HG02759 (cell line): ENCODE data around the gene ANKIB1.
"Not testable (repeated sequence)": the region's sequence is repeated elsewhere in the genome, so short reads cannot be mapped to it uniquely, and the experiment has no call there.

Source experiments
- ATAC-seq: cut with Tn5 transposase; IDR thresholded peaks from one replicate; pipeline ENCODE4 v1.9.1; 2021; ENCODE audit warnings: mild to moderate bottlenecking, moderate library complexity; ENCODE audit not compliant: unreplicated experiment

ANKIB1 gene

DNA sequence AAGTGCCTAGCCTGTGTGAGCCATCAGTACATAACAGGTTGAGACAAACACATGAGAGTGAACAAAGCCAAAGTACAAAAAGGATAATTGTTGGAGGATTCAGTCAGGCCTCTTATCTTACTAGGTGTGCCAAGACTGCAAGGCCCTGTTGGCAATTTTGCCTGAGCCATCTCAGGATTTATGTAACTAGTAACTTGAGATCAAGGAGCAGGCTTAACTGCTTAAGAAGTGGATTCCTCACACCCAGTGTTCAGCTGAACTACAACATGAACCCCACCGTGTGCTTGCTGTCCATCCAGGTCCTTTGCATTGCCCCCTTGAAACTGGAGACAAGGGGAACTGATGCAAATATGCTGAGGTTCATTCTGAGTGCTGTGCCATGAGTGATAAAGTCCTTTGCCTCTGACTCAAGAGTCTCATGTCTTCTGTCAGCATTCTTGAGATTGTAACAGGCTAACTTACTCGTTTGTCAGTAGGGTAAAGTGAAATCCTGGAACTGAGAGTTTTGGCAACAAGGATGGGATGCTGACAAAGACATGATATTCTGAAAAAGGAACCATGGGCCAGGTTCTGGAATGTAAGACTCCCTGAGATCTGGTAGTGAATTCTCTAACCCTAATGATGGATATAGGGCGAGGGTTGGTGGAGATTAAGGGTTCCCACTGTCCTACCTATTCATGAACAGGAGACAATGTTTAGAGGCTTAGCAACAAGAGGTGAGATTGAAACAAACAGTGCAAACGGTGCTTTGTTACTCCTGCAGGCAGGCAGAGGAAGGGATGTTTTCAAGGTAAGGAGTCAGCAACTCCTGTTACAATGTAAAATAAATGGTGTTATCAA, 157.4 kb downstream of the ANKIB1 start:
- no peak for ATAC-seq

DNA sequence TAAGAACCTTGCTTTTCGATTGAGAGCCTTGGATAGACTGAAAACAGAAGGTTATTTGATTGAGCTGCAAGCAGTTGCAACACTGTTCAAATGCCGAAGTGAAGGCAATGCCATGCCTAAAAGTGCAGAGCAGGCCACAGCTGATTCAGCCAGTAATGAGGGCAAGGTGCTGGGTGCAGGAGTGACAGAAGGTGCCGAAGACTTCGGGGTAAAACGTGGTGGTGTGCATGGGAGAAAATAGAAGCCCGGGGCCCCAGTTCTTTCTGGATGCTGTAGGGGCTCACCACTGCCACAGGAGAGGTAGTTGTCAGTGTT, 157.9 kb downstream of the ANKIB1 start:
- ATAC-seq, result no peak

DNA sequence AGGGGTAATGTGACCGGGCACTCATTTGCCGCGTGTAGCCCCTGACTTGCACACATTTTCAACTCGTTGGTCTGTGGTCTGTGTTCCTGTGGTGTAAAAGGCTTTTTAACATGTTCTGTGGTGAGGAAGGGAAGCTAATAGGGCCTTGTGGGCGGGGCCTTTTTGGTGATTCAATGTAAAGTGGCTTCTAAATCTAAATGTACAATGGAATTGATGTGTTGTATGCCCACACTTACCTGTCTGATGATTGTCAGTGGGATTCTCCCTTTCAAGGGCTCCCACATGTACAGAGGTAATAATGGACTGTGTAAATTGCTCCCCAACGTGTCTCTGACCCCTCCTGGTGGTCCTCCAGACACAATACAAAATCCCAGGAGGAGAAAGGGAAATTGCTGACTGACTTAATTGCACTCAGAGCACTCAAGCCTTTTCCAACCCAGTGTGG, 158.4 kb downstream of the ANKIB1 start:
- no peak for ATAC-seq

DNA sequence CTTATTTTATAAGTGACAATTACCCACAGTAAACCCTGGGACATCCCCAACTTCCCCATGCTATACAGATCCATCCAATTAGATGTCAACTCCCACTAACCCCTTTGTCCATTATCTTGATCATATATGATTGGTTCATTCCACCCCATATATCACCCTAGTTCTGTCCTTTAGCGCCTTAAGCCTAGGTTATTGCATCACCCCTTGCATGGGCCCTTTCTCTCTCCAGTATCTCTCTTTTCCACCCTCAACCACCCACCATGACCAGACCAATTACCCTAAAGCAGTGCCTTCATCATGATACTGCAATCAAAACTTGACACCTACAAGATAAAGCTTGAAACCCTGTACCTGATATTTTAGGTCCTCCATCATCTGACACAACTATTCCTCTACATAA, 163.6 kb downstream of the ANKIB1 start:
- ATAC-seq, result no peak

DNA sequence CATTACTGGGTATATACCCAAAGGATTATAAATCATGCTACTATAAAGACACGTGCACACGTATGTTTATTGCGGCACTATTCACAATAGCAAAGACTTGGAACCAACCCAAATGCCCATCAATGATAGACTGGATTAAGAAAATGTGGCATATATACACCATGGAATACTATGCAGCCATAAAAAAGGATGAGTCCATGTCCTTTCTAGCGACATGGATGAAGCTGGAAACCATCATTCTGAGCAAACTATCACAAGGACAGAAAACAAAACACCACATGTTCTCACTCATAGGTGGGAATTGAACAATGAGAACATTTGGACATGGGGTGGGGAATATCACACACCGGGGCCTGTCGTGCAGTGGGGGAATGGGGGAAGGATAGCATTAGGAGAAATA, 164.4 kb downstream of the ANKIB1 start:
- not testable (repeated sequence) for ATAC-seq

DNA sequence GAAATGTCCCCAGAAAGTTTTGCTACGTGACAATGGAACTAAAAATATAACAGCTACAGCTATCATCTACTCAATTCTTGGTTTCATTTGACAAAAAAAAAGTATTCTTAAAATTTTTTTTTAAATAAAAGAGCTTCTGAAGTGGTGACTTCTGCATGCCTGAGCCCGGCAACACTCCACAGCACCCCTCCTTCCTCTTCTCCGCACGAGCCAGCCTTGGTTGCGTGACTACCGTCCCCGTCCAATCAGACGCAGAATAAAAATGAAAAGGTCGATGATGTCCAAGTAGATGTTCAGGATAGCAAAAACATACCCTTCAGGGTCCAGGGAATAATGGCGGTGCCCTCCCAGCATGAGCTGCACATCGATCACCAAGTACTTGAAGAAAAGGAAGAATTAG, 167.0 kb downstream of the ANKIB1 start:
- no peak for ATAC-seq

DNA sequence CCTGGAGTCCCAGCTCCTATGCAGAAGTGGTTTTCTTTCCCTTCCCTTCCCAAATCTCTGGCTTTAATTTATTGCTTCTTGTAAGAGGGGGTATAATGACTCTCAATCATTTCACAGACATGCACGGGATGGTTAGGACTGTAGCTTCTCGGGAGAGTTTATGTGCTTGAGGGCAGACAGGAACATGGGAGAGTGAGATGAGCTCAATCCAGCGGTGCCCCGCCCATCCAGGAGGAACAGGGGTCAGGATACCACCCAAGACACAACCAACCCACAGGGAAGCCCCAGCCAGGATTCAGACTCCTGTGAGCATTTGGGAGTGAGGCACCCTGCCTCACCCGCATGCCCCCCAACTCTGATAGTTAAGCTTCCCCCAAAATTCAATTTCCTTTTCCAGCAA, 167.8 kb downstream of the ANKIB1 start:
- ATAC-seq, result no peak

DNA sequence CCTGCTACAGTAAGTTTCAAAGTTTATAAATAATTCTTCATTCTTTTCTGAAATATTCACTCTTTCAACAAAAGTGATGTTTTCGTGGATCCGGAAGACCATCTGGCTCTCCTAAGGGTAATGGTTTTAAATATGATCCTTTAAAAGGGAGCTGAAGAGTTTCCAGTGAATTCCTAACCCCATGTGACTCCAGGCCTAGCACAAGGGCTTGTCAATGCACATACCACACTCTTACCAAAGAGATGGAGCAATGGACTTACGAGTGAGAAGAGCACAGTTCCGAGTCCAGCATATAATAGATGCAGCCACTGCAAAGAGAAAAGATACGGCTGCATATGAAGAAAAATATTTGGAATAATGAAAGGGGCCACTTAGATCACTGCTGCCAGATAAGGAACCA, 169.5 kb downstream of the ANKIB1 start:
- ATAC-seq, result no peak

DNA sequence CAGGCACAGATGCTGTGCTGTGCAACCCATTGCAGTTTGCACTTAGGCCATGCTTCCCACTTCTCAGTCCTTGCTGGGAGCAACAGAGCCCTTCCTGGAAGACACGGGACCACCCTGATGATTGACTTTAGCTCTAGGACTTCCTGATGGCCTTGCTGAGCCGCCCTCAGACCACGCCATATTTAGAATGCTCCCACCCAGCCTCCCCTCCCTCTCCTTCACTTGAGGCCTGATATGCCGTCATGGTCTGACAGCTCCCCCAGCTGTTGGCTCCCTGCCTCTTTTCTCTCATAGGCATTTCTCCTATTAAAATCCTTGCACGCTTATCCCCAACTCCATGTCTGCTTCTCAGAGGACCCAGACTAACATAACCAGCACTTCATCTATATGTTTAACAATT, 172.1 kb downstream of the ANKIB1 start:
- no peak for ATAC-seq

DNA sequence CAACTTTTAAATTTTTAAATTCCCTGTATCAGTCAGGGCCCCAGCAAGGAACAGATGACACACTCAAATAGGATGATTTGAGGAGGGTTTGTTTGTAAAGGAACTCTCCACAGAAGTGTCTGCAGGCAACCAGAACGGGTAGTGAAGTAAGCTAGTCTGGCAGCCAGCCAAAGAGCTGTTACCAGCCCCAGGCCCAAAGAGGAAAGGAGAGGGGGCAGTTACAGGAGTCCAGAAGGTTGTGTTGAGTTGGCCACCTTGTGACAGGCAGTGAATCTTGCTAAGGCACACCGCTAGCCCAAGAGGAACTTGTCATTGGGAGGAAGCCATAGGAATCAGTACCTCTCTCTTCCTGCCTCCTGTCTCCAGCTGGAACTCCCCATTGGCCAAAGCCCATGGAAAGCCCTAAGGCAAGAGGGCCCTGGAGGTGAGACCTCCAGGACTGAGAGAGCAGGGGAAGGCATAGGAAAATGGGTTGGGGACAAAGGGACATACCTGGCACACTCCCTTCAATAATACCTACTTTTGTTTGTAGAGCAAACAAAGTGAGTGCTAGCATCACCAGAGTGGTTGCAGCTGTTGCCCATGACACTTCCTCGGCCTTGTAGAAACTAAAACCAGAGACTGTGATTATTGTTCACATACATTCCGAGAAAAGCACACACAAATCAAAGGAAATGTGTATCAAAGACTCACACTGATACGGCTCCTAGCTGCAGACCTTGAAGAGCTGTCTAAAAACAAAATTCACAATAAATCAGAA, 176.1 kb downstream of the ANKIB1 start:
- no peak for ATAC-seq

DNA sequence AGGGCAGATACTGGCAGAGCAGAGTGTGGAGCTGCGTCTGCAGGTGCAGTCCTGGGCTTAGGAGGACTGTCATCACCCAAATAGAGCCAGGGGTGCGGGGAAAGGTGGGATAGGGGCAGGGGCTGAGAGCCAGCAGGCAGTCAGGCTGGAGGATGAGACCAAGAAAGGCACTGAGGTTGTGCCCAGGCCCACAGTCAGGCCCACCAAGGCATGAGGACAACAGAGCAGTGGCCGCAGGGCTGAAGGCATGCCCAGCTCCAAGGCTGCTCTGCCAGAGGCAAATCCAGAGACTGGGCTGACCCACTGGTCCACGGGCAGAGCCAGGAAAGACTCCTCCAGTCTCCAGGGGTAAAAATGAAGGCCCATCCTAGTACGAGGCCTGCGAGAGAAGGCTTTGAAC, 177.2 kb downstream of the ANKIB1 start:
- ATAC-seq, result no peak

DNA sequence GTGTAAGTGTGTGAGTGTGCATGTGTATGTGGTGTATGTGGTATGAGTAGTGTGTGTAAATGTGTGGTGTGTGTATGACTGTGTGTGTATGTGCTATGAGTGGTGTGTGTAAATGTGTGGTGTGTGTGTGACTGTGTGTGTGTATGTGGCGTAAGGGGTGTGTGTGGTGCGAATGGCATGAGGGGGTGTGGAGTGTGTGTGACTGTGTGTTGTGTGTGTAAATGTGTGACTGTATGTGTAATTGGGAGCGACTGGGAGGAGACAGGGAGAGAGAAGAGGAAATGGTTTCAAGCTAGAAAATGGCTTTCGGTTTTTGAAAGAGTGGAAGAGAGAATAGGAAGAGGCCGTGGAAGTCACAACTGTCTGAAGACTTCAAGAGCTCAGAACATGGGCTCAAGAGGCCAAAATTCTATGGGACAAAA, 177.9 kb downstream of the ANKIB1 start:
- ATAC-seq, result no peak

DNA sequence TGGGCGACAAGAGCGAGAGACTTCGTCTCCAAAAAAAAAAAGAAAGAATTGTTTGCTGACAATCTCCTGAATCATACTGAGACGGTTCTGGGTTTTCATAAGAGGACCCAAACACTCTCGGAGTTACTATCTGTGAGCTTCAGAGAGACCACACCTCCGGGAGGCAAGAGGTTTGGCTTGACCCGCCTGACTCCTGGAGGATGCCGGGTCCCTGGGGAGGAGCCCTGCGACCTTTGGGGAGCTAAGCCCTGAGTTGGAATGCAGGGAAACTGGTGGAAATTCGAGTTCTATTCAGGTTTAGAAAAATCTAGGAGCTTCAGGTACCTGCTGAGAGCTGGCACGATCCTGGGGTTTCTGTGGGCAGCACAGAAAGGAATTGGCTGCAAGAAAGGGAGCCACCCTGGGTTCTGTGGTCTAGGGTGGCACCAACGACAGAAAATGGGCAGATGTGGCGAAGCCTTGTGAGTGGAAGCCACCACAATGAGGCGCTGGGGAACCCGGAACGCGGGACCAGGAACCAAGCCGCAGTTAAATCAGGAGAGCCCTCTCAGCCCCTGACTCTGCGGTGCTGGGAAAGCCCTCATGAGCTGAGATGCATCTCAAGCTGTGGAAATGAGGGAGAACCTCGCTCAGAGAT, 179.7 kb downstream of the ANKIB1 start:
- no peak for ATAC-seq

DNA sequence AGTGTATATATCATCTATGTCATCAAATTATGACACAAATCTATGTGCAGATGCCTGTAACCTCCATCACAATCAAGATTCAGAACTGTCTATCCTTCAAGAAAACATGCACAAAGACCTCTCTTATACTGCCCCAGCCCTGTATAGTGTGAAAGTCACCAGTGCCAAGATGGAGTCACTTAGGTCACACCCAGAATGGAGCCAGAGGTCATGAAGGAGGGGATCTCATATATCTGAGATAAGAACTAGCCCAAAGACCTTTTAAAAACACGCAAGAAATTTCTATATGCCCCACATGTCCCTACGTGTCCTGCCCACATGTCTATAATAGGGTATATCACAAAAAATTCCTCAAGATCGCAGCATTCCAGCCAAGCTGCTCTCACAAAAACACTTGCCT, 181.4 kb downstream of the ANKIB1 start:
- ATAC-seq, result no peak

DNA sequence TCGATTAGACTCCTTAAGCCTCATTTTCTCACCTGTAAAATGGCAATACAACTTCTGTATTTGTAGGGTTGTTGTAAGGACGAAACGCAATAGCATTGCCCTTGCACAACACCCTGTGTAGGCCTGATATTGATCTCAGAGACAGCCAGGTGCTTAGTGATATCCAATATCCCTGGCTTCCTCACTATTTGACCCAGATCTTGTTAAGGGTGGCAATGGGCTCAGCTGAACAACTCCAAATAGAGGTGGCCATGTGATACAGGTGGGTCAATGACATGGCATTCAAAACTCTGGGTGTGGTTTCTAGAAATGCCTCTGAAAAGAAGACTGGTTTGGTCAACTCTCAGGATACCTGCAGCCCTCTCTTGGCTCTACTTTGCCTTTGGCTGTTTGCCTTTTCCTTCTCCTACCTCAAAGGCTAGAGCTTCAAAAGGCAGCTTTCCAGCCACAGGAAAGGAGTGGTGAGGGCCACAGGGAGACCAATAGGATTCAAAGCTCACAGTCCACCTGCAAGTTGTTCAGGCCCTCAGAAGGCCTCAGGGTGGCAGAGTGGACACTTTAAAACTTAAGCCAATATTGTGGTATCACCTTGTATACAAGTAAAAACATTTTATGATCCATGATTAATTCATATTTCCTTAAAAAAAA, 186.6 kb downstream of the ANKIB1 start:
- ATAC-seq, result no peak

DNA sequence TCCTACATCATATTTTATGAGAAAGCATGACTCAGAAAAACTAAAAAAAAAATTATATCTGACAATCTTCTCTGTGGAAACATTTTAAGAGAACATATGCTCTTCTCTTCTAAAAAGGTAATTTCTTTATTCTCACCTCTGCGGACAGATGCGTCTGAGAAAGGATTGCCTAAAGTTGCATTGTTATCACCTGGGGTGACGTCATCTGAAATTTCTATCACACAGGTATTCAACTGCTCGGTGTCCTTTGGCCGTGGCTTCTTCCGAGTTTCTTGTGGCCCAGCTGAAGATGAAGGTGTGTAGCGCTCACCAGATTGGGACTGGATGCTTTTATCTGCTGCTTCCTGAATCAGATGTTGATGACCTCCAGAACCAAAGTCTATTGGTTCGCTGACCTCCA, 187.2 kb downstream of the ANKIB1 start:
- ATAC-seq, result no peak

DNA sequence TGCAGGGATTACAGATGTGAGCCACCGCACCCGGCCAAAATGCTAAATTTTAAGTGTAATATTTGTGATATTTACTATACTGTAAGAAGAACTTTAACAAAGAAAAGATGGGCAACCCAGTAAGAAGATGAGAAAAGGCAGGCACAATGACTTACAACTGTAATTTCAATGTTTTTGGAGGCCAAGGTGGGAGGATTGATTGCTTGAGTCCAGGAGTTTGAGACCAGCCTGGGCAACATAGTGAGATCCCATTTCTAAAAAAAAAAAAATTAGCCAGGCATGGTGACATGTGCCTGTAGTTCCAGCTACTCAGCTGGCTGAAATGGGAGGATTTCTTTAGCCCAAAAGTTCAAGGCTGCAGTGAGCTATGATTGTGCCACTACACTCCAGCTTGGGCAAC, 189.8 kb downstream of the ANKIB1 start:
- ATAC-seq, result no peak

DNA sequence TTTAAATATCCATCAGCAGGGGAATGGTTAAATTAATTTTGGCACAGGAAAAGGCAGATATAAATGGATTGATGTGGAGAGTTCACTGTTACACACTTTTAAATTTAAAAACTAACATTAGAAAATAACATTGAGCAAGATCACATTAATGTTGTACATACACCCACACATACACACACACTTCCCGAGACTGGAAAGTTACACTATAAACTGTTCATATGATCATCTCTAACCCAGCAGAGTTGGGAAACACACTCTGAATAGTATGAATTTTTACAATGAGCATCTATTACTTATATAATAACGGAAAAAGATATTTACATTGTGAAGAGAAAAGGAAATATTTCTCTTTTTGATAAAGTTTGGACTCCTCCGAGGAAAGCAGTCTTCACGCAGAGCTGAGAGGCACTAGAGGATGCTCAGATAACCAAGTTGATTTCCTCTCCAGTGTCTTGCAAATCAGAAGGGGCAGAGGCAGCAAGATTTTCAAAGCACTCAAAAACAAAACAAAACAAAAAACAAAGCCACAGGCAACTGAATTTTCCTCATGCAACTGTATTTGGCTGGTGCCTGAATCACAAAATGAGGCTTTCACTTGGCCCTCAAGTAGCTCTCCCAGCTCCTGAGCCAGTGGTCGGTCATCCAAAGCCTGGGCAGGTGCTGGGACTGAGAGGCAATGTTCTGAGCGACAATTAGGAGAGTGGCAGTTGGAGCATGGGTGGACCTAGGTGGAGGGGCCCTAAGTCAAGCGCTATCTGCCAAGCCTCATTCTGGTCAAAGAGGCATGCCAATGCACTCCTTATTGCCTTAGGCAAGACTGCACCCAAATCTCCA, 191.1 kb downstream of the ANKIB1 start:
- ATAC-seq, result no peak

DNA sequence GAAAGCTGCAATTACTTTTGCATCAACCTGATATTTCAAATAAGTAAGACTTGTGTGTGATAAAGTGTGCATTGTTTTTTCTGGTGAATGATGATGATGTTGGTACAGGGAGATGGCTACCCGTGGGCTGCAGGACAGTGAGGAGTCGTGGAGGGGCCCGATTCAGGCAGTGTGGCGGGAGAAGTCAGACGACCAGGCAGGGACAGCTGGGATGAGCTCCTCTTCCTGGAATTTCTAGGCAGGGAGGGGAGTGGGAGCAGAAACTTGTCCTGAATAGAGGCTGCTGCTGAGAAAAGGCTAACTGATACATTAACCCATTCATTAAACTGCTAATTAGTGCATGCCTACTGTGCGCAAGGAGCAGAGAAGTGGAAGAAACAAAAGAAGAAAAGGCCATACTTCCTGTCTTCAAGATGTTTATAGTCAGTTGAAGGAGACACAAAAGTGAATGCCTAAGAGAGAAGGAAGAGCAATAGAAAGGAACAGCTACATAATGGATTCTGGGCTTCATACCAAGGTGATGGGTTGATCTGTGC, 192.2 kb downstream of the ANKIB1 start:
- ATAC-seq, result no peak

DNA sequence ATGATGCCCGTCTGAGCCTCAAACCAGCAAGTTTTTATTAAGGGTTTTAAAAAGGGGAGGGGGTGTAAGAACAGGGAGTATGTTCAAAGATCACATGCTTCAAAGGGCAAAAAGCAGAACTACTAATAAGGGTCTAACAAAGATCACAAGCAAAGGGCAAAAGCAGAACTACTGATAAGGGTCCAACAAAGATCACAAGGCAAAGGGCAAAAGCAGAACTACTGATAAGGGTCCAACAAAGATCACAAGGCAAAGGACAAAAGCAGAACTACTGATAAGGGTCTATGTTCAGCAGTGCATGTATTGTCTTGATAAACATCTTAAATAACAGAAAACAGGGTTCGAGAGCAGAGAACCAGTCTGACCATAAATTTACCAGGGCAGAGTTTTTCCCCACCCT, 196.9 kb downstream of the ANKIB1 start:
- ATAC-seq, result not testable (repeated sequence)
